Liver (tissue), 3 donors: Measurements from ENCODE around the gene PTGES.

ENCODE experiments used
- TAF1 ChIP-seq: conservative IDR thresholded peaks from 2 replicates; pipeline ENCODE4 v1.6.1; 2016; ENCODE audit warnings: antibody characterized with exemption, mild to moderate bottlenecking
- TF ChIP-seq, protein P1 (sequence below): fragments of 150-350 bp; IDR thresholded peaks from 2 replicates; pipeline ENCODE4 v1.5.1; 2017; ENCODE audit warnings: improper control_type of control experiment, low read depth, low read length; ENCODE audit not compliant: missing input control
- TF ChIP-seq, protein P2 (sequence below): IDR thresholded peaks from 2 replicates; pipeline ENCODE4 v1.6.1; 2016; ENCODE audit warnings: antibody characterized with exemption
- donor health status: healthy.
- donor health status: healthy.

DNA sequence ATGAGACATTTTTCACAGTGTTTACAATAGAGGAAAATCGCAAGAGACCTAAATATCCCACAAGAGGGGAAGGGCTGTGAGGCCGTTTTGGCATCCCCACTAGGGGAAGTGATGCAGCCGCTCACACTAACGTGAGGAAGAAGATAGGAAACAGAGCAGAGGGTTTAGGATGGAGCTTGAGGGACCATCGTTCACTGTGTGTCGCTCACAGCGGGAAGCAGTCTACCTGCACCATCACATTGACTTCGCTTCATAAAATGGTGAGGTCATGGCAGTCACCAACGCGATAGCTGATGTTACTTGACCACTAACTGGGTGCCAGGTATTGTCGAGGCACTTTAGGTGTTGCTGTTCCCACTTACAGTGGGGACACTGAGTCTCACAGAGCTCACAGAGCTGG is 51.8 kb downstream of the PTGES start:
- TF ChIP-seq, protein P1, sequence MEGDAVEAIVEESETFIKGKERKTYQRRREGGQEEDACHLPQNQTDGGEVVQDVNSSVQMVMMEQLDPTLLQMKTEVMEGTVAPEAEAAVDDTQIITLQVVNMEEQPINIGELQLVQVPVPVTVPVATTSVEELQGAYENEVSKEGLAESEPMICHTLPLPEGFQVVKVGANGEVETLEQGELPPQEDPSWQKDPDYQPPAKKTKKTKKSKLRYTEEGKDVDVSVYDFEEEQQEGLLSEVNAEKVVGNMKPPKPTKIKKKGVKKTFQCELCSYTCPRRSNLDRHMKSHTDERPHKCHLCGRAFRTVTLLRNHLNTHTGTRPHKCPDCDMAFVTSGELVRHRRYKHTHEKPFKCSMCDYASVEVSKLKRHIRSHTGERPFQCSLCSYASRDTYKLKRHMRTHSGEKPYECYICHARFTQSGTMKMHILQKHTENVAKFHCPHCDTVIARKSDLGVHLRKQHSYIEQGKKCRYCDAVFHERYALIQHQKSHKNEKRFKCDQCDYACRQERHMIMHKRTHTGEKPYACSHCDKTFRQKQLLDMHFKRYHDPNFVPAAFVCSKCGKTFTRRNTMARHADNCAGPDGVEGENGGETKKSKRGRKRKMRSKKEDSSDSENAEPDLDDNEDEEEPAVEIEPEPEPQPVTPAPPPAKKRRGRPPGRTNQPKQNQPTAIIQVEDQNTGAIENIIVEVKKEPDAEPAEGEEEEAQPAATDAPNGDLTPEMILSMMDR: no peak
- TF ChIP-seq TAF1: no peak
- TF ChIP-seq, protein P2, sequence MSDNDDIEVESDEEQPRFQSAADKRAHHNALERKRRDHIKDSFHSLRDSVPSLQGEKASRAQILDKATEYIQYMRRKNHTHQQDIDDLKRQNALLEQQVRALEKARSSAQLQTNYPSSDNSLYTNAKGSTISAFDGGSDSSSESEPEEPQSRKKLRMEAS: no peak
